NCI-H146 (cell line): ENCODE measurements around the gene PWP2.
"Not testable (repeated sequence)": the region's sequence is repeated elsewhere in the genome, so short reads cannot be mapped to it uniquely, and the experiment has no call there.

ENCODE experiments used
- DNase-seq: peaks from one replicate; lab custom pipeline; 2025; lab: John Stamatoyannopoulos, UW

PWP2 gene

DNA sequence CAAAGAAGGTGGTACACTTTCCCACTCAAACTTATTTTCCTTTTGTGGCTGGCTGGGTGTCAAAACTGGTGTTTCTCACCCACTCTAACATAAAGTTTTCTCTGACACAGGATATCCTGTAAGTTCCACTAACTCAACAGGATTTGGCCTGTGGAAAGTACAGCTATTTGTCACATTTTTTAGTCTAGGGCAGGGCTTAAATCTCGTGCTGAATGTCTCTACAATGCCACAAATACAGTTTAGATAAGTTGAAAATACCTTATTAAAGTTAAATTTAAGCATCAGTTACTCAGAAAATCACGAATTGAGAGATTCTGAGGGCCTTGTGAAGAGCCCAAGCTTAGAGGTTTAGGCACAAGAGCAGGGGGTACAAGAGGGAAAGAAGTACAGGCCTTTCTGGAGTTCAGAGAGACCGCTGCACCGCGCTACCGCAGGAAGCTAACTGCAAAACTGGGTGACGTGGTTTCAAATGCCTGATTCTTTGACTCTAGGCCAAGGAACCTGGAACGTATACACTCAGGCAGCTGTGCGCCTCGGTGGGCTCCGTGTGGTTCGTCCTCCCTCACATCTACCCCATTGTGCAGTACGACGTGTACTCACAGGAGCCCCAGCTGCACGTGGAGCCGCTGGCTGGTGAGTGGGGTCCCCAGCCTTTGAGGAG, 23.4 kb upstream of the PWP2 start:
- no peak for DNase-seq

DNA sequence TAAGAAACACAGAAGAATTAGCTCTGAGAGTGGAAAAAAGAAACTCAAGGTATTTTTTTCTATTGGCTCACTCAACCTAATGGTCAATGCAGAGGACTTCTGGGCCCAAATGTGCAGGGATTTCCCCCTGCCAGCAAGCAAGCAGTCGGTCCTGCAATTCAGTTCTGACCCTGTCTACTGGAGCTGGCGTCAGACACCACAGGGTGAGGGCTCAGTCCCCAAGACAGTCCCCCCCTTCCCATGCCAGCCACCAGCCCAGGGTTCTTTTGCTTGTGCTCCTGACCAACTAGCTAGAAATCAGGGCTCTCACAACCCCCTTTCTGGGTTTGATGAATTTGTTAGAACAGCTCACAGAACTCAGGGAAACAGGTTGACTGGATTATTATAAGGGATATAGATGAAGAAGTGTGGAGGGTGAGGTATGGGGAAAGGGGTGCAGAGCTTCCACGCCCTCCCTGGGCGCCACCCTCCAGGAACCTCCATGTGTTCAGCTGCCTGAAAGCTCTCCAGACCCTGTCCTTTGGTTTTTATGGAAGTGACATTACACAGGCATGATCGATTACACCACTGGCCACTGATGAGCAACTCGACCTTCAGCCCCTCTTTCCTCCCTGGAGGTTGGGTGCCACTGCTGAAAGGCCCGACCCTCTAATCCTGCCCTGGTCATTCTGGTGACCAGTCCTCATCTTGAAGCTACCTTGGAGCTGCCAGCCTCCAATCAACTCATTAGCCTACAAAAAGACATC, 22.5 kb upstream of the PWP2 start:
- no peak for DNase-seq

GRCh38 chr21:44085491-44086321, 21.5 kb upstream of the PWP2 start:
- no peak for DNase-seq

- no peak for DNase-seq
Measured at GRCh38 chr21:44086636-44087425, 20.4 kb upstream of the PWP2 start.

DNA sequence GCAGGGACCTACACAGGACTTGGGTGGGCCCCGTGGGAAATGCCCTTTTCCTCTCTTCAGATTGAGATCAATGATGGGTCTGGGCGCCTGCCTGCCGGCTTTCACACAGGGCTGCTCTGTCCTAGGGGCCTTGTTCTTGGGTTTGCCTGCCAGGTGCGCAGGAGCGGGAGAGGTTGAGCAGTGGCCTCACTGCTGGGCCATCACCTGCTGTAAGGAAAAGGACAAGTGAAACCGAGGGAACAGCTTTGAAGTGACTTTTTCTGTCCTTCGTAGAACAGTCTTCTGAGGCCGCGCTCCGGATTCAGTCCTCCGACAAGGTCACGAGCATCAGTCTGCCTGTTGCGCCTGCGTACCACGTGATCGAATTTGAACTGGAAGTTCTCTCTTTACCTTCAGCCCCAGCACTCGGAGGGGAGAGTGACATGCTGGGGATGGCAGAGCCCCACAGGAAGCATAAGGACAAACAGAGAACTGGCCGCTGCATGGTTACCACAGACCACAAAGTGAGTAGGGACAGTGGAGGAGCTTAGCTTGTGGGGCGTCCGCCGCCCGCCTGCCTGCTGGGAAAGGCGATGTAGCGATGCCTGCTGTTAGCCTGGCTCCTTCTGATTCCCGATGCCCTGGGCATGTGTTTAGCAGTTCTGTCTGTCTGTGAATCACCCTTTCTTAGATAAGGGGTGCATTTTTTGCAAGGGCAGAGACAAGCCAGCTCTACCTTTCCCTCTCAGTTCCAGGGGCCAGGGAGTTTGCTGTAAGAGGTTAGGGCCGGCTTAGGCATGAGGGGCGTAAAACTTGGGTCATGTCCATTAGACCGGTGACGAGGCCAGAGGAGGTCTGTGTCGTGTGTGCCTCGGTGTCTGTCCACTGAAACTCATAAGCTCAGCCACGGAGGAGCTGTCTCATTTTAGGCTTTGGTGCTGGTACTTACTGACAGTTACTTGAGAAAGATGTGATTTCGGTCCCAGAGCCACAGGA, 19.5 kb upstream of the PWP2 start:
- DNase-seq: no peak

- DNase-seq: no peak
Measured at GRCh38 chr21:44088401-44088780, 18.8 kb upstream of the PWP2 start.

DNA sequence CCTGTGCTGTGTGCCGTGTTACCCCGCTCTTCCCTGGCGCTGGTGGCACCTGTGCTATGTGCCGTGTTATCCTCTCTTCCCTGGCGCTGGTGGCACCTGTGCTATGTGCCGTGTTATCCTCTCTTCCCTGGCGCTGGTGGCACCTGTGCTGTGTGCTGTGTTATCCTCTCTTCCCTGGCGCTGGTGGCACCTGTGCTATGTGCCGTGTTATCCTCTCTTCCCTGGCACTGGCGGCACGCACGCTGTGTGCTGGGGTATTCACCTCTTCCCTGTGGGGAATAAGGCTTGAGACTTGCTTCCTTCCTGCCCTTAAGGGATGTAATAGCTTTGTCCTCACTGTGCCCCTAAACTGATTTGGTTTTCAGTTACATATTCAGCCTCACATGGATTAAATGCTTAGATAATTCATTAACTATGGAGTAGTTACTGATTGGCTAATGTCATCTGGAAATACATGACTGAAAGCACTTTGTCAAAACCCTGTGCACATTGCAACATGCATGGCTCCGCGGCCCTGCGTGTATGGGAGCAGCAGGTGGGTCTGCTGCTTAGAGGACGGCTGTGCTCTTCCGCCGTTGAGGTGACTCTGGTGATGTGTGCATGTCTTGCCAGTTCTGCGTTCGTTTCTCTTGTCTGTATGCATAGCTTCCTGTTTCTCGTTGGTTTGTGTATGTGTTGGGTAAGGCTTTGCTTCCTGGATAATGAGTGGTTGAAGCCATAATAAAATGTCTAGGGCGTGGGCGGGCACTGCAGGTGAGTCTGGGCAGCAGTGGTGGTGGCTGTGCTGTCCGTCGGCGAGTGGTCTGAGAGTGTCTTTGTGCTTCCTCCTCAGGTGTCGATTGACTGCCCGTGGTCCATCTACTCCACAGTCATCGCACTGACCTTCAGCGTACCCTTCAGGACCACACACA, 17.9 kb upstream of the PWP2 start:
- no peak for DNase-seq

DNA sequence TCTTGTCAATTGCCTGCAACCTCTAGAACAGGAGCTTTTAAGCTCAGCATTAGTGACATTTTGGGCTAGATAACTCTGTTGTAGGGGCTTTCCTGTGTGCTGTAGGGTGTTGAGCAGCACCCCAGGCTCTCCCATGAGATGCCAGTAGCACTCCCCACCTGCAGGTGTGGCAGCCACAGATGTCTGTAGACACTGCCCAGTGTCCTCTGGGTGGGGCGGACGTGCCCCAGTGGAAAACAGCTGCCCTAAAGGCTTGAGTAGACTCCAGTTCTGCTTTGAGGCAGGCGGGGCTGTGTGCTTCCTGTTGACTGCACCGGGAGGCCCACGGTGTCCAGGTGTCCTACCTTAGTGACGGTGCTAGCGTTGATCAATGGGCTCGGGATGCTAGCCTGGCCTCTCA, 16.9 kb upstream of the PWP2 start:
- DNase-seq: no peak

DNA sequence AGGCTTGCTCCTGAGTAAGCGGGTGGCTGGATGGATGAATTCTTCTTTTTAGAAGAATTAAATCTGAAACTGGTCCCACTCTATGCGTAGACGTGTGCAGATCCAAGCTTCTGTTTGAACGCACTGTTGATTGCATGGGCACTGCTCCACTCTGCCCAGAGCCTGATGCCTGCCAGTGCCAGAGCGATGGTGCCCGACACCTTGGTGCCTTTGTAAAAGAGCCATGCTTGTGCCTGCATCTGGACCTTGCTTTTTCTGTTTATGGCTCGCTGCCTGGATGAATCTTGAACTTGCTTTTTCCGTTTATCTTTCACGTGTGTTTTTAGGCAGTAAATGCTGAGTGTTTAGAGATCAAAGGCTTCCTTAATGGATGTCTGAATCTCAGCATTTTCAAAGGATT, 15.0 kb upstream of the PWP2 start:
- DNase-seq: no peak

DNA sequence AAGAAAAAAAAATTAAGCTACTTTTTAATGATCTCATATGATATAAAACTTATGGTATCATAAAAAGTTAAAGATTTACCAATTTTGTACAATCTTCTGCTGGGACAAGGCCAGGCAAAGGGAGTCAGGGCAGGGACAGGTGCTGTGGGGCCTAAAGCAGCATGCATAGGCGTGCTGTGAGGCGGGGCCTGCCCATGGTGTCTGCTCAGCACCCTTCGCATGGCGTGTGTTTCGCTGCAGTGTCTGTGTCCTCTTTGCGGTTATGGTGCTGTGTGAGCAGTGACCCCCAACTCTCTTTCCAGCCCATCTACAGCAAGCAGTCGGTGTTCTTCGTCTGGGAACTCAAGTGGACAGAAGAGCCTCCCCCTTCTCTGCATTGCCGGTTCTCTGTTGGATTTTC, 13.4 kb upstream of the PWP2 start:
- DNase-seq: no peak

- DNase-seq: no peak
Measured at GRCh38 chr21:44094832-44095231, 12.4 kb upstream of the PWP2 start.

DNA sequence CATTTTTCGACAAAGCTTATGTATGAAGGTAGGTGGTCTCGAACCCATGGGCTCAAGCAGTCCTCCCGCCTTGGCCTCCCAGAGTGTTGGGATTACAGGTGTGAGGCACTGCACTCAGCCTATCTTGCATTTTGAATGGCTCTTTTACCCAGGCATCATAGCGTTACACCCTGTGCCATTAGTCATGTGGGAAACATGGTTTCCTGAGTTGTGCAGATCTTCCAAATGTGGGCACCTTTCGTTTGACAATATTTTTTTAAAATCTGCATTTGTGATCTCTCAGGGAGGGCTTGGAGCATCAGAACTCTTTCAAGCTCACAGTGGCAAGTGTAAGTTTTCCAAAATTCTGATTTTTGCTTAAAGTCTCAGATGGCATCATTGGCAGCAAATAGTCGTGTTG, 8.7 kb upstream of the PWP2 start:
- not testable (repeated sequence) for DNase-seq

DNA sequence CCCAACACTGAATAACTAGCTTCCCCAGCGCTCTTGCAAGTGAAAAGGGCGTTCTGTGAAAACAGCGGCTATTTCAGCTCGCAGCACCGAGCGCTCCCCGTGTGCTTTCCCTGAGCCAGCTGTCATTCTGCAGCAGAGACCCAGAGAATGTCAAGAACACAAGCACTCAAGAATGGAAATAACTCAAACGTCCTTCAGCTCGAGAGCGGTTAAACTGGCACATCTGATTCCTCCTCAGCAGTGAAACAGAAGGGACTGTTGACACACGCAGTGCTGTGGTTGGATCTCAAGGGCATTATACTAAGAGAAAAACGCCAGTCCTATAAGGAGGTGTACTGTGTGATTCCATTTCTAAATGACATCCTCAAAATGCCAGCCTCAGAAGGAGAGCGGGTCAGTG, 8.2 kb upstream of the PWP2 start:
- not testable (repeated sequence) for DNase-seq

- not testable (repeated sequence) for DNase-seq
Measured at GRCh38 chr21:44107589-44107988, 390 bp downstream of the PWP2 start.

GRCh38 chr21:44113702-44114371, 6.6 kb downstream of the PWP2 start:
- DNase-seq: not testable (repeated sequence)

DNA sequence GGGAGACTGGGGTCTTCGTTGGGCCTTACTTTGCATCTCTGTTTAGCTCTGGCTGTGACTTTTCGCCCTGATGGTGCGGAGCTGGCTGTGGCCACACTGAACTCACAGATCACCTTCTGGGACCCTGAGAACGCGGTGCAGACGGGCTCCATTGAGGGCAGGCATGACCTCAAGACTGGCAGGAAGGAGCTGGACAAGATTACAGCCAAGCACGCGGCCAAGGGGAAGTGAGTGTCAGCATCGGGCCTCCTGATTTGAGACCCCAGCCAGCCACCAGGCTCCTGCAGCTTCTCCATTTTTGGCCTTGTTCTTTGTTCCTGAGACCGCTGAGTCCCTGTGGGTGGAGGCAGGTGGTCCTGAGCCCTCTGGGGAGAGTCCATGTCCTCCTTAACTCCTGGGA, 14.9 kb downstream of the PWP2 start:
- DNase-seq: not testable (repeated sequence)

- not testable (repeated sequence) for DNase-seq
Measured at GRCh38 chr21:44127827-44128226, 20.6 kb downstream of the PWP2 start.

- DNase-seq: not testable (repeated sequence)
Measured at GRCh38 chr21:44133715-44134057, 26.5 kb downstream of the PWP2 start.

GRCh38 chr21:44134732-44135131, 27.5 kb downstream of the PWP2 start:
- DNase-seq: not testable (repeated sequence)
